Cardiac septum (tissue), 1 donor: Measurements from ENCODE around the gene MEF2B. TPM values are rescaled to one million over a fixed set of nuclear protein-coding genes. Genes with fewer than 3 reads are reported as not detected.
"Not testable (repeated sequence)": the region's sequence is repeated elsewhere in the genome, so short reads cannot be mapped to it uniquely, and the experiment has no call there.

ENCODE experiments used
- DNase-seq: peaks from one replicate; pipeline ENCODE4 v3.0.0-alpha.2; 2020; ENCODE audit warnings: low spot score
- intact Hi-C: fragments of 100-400 bp; cut with DNase I; formaldehyde crosslinking; loops from one replicate; pipeline ENCODE4 v1.14.0; 2022
- total RNA-seq: library from RNA; stranded (reverse); fragmentation: NEBNext Ultra II Directional; extraction: Animal tissue kit (Norgen Biotek cat#: 25700); gene quantifications from one replicate; pipeline ENCODE4 v1.2.1, GENCODE V29; 2021
- donor health status: DM: no; HTN: no; CAD: no.

The MEF2B gene
- total RNA-seq, 1 donor from 2014 or later, result 0.67 TPM

- DNase-seq, result no peak
- intact Hi-C loops, result no loop called here
Measured at GRCh38 chr19:19107654-19108053, 62.4 kb downstream of the MEF2B start.

- DNase-seq, intact Hi-C loops: not testable (repeated sequence)
Measured at GRCh38 chr19:19106938-19107337, 63.1 kb downstream of the MEF2B start.

- intact Hi-C loops, result no loop called here
- DNase-seq, result no peak
Measured at GRCh38 chr19:19106056-19106551, 64.0 kb downstream of the MEF2B start.

GRCh38 chr19:19105365-19106055 is 64.6 kb downstream of the MEF2B start:
- intact Hi-C loops, result no loop called here
- no peak for DNase-seq

- intact Hi-C loops, result no loop called here
- DNase-seq, result no peak
Measured at GRCh38 chr19:19103167-19103566, 66.9 kb downstream of the MEF2B start.

- DNase-seq, intact Hi-C loops: not testable (repeated sequence)
Measured at GRCh38 chr19:19102566-19102965, 67.5 kb downstream of the MEF2B start.

GRCh38 chr19:19101540-19101939 is 68.5 kb downstream of the MEF2B start:
- intact Hi-C loops, result no loop called here

GRCh38 chr19:19098703-19099632 is 71.1 kb downstream of the MEF2B start:
- intact Hi-C loops, result no loop called here
- DNase-seq, result no peak

More at GRCh38 chr19:19101540-19101939, 68.5 kb downstream of the MEF2B start:
- DNase-seq, result no peak

GRCh38 chr19:19098084-19098702 is 71.9 kb downstream of the MEF2B start:
- intact Hi-C loops, result no loop called here
- DNase-seq, result no peak

- intact Hi-C loops, result no loop called here
- no peak for DNase-seq
Measured at GRCh38 chr19:19096641-19097627, 73.1 kb downstream of the MEF2B start.

GRCh38 chr19:19095691-19096090 is 74.4 kb downstream of the MEF2B start:
- intact Hi-C loops, result no loop called here
- DNase-seq, result no peak

Other genes starting within 250 kb of the MEF2B start
- gene HOMER3, start 229.0 kb downstream of the MEF2B start, total RNA-seq, result 15.6 TPM
- gene SUGP2, start 136.7 kb downstream of the MEF2B start, total RNA-seq, result 60.4 TPM
- 15.9 TPM for gene ARMC6, start 136.7 kb downstream of the MEF2B start, total RNA-seq
- gene SLC25A42, start 106.3 kb downstream of the MEF2B start, total RNA-seq, result 14.9 TPM
- 12.2 TPM for gene TMEM161A, start 31.8 kb downstream of the MEF2B start, total RNA-seq
- 27.1 TPM for gene BORCS8, start 21.9 kb upstream of the MEF2B start, total RNA-seq
- 29.6 TPM for gene RFXANK, start 22.0 kb upstream of the MEF2B start, total RNA-seq
- gene NR2C2AP, start 33.2 kb upstream of the MEF2B start, total RNA-seq, result 6.1 TPM
- not detected for gene NCAN, start 41.7 kb upstream of the MEF2B start, total RNA-seq
- 0.89 TPM for gene TM6SF2, start 103.0 kb upstream of the MEF2B start, total RNA-seq
- gene SUGP1, start 150.2 kb upstream of the MEF2B start, total RNA-seq, result 41.6 TPM
- 46.8 TPM for gene MAU2, start 150.6 kb upstream of the MEF2B start, total RNA-seq
- 39.9 TPM for gene GATAD2A, start 235.4 kb upstream of the MEF2B start, total RNA-seq